T1000 (cell line): ENCODE measurements around the gene CTNNA1.

Experiments
- DNase-seq: peaks from one replicate; lab custom pipeline; 2025; ENCODE audit warnings: mixed read lengths; lab: John Stamatoyannopoulos, UW

CTNNA1 gene

GRCh38 chr5:138948471-138949222, 195.4 kb downstream of the CTNNA1 start:
- no peak for DNase-seq

GRCh38 chr5:138949223-138949574, 196.0 kb downstream of the CTNNA1 start:
- DNase-seq, result no peak

GRCh38 chr5:138949988-138950387, 196.8 kb downstream of the CTNNA1 start:
- no peak for DNase-seq

GRCh38 chr5:138950421-138951031, 197.3 kb downstream of the CTNNA1 start:
- DNase-seq, result no peak

- no peak for DNase-seq
Observed at GRCh38 chr5:138951091-138951985, 198.1 kb downstream of the CTNNA1 start.

GRCh38 chr5:138951986-138952735, 198.9 kb downstream of the CTNNA1 start:
- DNase-seq, result no peak

- no peak for DNase-seq
Observed at GRCh38 chr5:138952962-138953361, 199.7 kb downstream of the CTNNA1 start.

GRCh38 chr5:138953387-138954256, 200.4 kb downstream of the CTNNA1 start:
- no peak for DNase-seq

GRCh38 chr5:138954257-138955012, 201.2 kb downstream of the CTNNA1 start:
- no peak for DNase-seq

GRCh38 chr5:138955013-138955660, 201.9 kb downstream of the CTNNA1 start:
- no peak for DNase-seq

- no peak for DNase-seq
Observed at GRCh38 chr5:138955671-138956295, 202.6 kb downstream of the CTNNA1 start.

GRCh38 chr5:138956801-138957200, 203.6 kb downstream of the CTNNA1 start:
- no peak for DNase-seq

- no peak for DNase-seq
Observed at GRCh38 chr5:138960145-138960692, 207.0 kb downstream of the CTNNA1 start.

GRCh38 chr5:138961221-138961620, 208.0 kb downstream of the CTNNA1 start:
- DNase-seq, result no peak

GRCh38 chr5:138961729-138962128, 208.5 kb downstream of the CTNNA1 start:
- no peak for DNase-seq

- no peak for DNase-seq
Observed at GRCh38 chr5:138962614-138963370, 209.6 kb downstream of the CTNNA1 start.

- DNase-seq, result no peak
Observed at GRCh38 chr5:138963763-138964371, 210.6 kb downstream of the CTNNA1 start.
